ENCODE results near the gene GOLM1. TPM values are rescaled to one million over a fixed set of nuclear protein-coding genes. Genes with fewer than 3 reads are reported as not detected.

GOLM1 gene
- total RNA-seq, 5 donors from 2014 or later (not counting 1 experiment from before 2014, with no cell fraction given) = 0.75 to 2.4 (median 1.5) TPM

DNA sequence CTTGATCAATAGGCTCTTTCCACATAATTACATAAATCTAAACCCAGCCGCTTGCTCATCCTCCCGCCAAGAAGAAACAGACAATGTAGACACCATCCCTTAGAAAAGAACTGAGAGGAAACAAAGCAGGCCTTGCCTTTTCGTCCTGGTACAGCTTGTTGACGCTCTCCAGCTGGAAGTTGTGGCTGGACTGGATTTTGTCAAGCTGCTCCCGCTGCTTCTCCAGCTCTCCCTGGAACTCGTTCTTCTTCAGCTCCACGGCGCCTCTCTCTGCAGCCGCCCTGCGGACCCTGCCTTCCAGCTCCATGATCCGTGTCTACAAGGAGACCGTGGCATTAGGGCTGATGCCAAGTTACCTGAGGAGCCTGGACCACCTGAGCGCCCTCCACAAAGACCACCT is 22.1 kb downstream of the GOLM1 start:
- H3K9me3 ChIP-seq = no peaks in the 10 kb centered on the region
- DNase-seq (no peak), ATAC-seq (replicated peaks in 1 of 4) (no peak)
- no peak overlapping the region for H3K4me3 ChIP-seq (ENCODE audit: control insufficient read depth in 1 of 2, extremely low read depth in 1 of 2, low read length in 1 of 2)
- no peak overlapping the region for H3K27ac ChIP-seq (ENCODE audit: low read length)
- Mint-ChIP-seq H3K27ac (no peak overlapping the region), H3K36me3 (no peaks in the 10 kb centered on the region), H3K4me3 (no peak overlapping the region), H3K4me1 (no peaks in the 10 kb centered on the region), H3K9me3 (no peaks in the 10 kb centered on the region), H3K27me3 (no peaks in the 10 kb centered on the region)
- no peaks in the 10 kb centered on the region for H3K27me3 ChIP-seq (replicated peaks in 1 of 2; ENCODE audit: control insufficient read depth in 2 of 2, extremely low read depth in 1 of 2, insufficient read depth in 2 of 2, low read length in 1 of 2)
- 95% methylated on average over 12 of the region's 13 CpGs for WGBS (ENCODE audit: insufficient coverage)
- ChIA-PET POLR2A (interaction anchor here in 1 of 2 donors (0.6 kb wide), 1 partner anchor 1835 kb away, joined by 5 read pairs; no protein-coding TSS in a partner anchor), CTCF (no interaction called here)
- no peaks in the 10 kb centered on the region for H3K36me3 ChIP-seq (ENCODE audit: control insufficient read depth in 2 of 2, extremely low read depth in 1 of 2, insufficient read depth in 1 of 2, low read length in 1 of 2)
- no peaks in the 10 kb centered on the region for H3K4me1 ChIP-seq (ENCODE audit: control insufficient read depth in 1 of 2, extremely low read depth in 1 of 2, insufficient read depth in 2 of 2, low read length in 2 of 2)

GRCh38 chr9:86075132-86076109 is 23.9 kb downstream of the GOLM1 start:
- WGBS (ENCODE audit: insufficient coverage) = 33% methylated on average over 2 of the region's 12 CpGs
- DNase-seq (no peak), ATAC-seq (replicated peaks in 1 of 4) (no peak)
- Histone ChIP-seq H3K36me3 (ENCODE audit: control insufficient read depth in 2 of 2, extremely low read depth in 1 of 2, insufficient read depth in 1 of 2, low read length in 1 of 2) (no peaks in the 10 kb centered on the region), H3K27ac (ENCODE audit: low read length) (no peak overlapping the region), H3K27me3 (replicated peaks in 1 of 2; ENCODE audit: control insufficient read depth in 2 of 2, extremely low read depth in 1 of 2, insufficient read depth in 2 of 2, low read length in 1 of 2) (no peaks in the 10 kb centered on the region), H3K9me3 (no peaks in the 10 kb centered on the region), H3K4me3 (ENCODE audit: control insufficient read depth in 1 of 2, extremely low read depth in 1 of 2, low read length in 1 of 2) (no peak overlapping the region), H3K4me1 (ENCODE audit: control insufficient read depth in 1 of 2, extremely low read depth in 1 of 2, insufficient read depth in 2 of 2, low read length in 2 of 2) (no peaks in the 10 kb centered on the region)
- ChIA-PET CTCF (no interaction called here), POLR2A (no interaction called here)
- H3K27me3 Mint-ChIP-seq = no peaks in the 10 kb centered on the region
- H3K27ac Mint-ChIP-seq = no peak overlapping the region
- no peaks in the 10 kb centered on the region for H3K36me3 Mint-ChIP-seq
- no peaks in the 10 kb centered on the region for H3K4me1 Mint-ChIP-seq
- no peak overlapping the region for H3K4me3 Mint-ChIP-seq
- no peaks in the 10 kb centered on the region for H3K9me3 Mint-ChIP-seq

DNA sequence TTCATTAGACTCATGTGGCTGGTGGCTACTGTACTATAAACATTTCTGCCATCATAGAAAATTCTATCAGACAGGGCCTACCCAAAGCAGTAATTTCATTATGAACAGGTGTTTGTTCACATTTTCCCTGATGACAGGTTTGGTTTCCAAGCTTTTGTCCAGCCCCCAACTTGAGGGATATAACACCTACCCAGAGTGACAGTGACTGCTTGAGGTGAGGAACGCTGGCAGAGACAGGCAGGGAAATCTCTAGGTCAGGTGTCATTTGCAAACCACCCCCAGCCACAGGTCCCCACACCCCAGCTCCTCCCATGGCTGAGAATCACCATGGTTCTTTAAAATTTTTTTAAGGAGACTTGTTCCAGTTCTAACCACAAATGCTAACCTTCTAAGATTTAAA is 25.5 kb downstream of the GOLM1 start:
- H3K27me3 ChIP-seq (replicated peaks in 1 of 2; ENCODE audit: control insufficient read depth in 2 of 2, extremely low read depth in 1 of 2, insufficient read depth in 2 of 2, low read length in 1 of 2) = no peaks in the 10 kb centered on the region
- H3K4me3 ChIP-seq (ENCODE audit: control insufficient read depth in 1 of 2, extremely low read depth in 1 of 2, low read length in 1 of 2) = no peak overlapping the region
- no peaks in the 10 kb centered on the region for H3K27me3 Mint-ChIP-seq
- H3K4me3 Mint-ChIP-seq = no peak overlapping the region
- no peak for DNase-seq
- ATAC-seq (replicated peaks in 1 of 4) = no peak
- H3K4me1 ChIP-seq (ENCODE audit: control insufficient read depth in 1 of 2, extremely low read depth in 1 of 2, insufficient read depth in 2 of 2, low read length in 2 of 2) = no peaks in the 10 kb centered on the region
- H3K27ac ChIP-seq (ENCODE audit: low read length) = no peak overlapping the region
- H3K27ac Mint-ChIP-seq = no peak overlapping the region
- no peaks in the 10 kb centered on the region for H3K36me3 Mint-ChIP-seq
- ChIA-PET POLR2A (interaction anchor here in 1 of 2 donors (0.7 kb wide), 1 partner anchor 390 kb away, joined by 6 read pairs; no protein-coding TSS in a partner anchor), CTCF (interaction anchor here in 1 of 2 donors (0.7 kb wide), 1 partner anchor 65 kb away, joined by 5 read pairs; no protein-coding TSS in a partner anchor)
- H3K9me3 ChIP-seq = no peaks in the 10 kb centered on the region
- no peaks in the 10 kb centered on the region for H3K4me1 Mint-ChIP-seq
- no CpG with 5 or more reads among the region's 1 CpG for WGBS (ENCODE audit: insufficient coverage)
- H3K9me3 Mint-ChIP-seq = no peaks in the 10 kb centered on the region
- H3K36me3 ChIP-seq (ENCODE audit: control insufficient read depth in 2 of 2, extremely low read depth in 1 of 2, insufficient read depth in 1 of 2, low read length in 1 of 2) = no peaks in the 10 kb centered on the region

GRCh38 chr9:86072394-86072877 is 26.9 kb downstream of the GOLM1 start:
- Mint-ChIP-seq H3K36me3 (no peaks in the 10 kb centered on the region), H3K9me3 (no peaks in the 10 kb centered on the region), H3K4me3 (no peak overlapping the region), H3K27ac (no peak overlapping the region), H3K27me3 (no peaks in the 10 kb centered on the region), H3K4me1 (no peaks in the 10 kb centered on the region)
- DNase-seq (no peak), ATAC-seq (replicated peaks in 1 of 4) (no peak)
- Histone ChIP-seq H3K36me3 (ENCODE audit: control insufficient read depth in 2 of 2, extremely low read depth in 1 of 2, insufficient read depth in 1 of 2, low read length in 1 of 2) (no peaks in the 10 kb centered on the region), H3K9me3 (no peaks in the 10 kb centered on the region), H3K27ac (ENCODE audit: low read length) (no peak overlapping the region), H3K27me3 (replicated peaks in 1 of 2; ENCODE audit: control insufficient read depth in 2 of 2, extremely low read depth in 1 of 2, insufficient read depth in 2 of 2, low read length in 1 of 2) (no peaks in the 10 kb centered on the region), H3K4me1 (ENCODE audit: control insufficient read depth in 1 of 2, extremely low read depth in 1 of 2, insufficient read depth in 2 of 2, low read length in 2 of 2) (no peaks in the 10 kb centered on the region), H3K4me3 (ENCODE audit: control insufficient read depth in 1 of 2, extremely low read depth in 1 of 2, low read length in 1 of 2) (no peak overlapping the region)
- POLR2A ChIA-PET = no interaction called here
- no CpG with 5 or more reads among the region's 2 CpGs for WGBS (ENCODE audit: insufficient coverage)
- CTCF ChIA-PET = no interaction called here

- H3K36me3 Mint-ChIP-seq = no peaks in the 10 kb centered on the region
- H3K9me3 Mint-ChIP-seq = no peaks in the 10 kb centered on the region
- H3K4me3 ChIP-seq (ENCODE audit: control insufficient read depth in 1 of 2, extremely low read depth in 1 of 2, low read length in 1 of 2) = no peak overlapping the region
- no peak overlapping the region for H3K4me3 Mint-ChIP-seq
- H3K4me1 ChIP-seq (ENCODE audit: control insufficient read depth in 1 of 2, extremely low read depth in 1 of 2, insufficient read depth in 2 of 2, low read length in 2 of 2) = no peaks in the 10 kb centered on the region
- DNase-seq (no peak), ATAC-seq (replicated peaks in 1 of 4) (no peak)
- no peaks in the 10 kb centered on the region for H3K9me3 ChIP-seq
- POLR2A ChIA-PET = no interaction called here
- peaks cover 0 to 3% of the 10 kb centered on the region in 2 donors for H3K27me3 Mint-ChIP-seq
- H3K27ac Mint-ChIP-seq = no peak overlapping the region
- whole genome bisulfite sequencing (ENCODE audit: insufficient coverage) = 93% methylated on average over 1 of the region's 7 CpGs
- no peak overlapping the region for H3K27ac ChIP-seq (ENCODE audit: low read length)
- no peaks in the 10 kb centered on the region for H3K27me3 ChIP-seq (replicated peaks in 1 of 2; ENCODE audit: control insufficient read depth in 2 of 2, extremely low read depth in 1 of 2, insufficient read depth in 2 of 2, low read length in 1 of 2)
- H3K36me3 ChIP-seq (ENCODE audit: control insufficient read depth in 2 of 2, extremely low read depth in 1 of 2, insufficient read depth in 1 of 2, low read length in 1 of 2) = no peaks in the 10 kb centered on the region
- no peaks in the 10 kb centered on the region for H3K4me1 Mint-ChIP-seq
- CTCF ChIA-PET = interaction anchor here in 1 of 2 donors (0.6 kb wide), 1 partner anchor 201 kb away, joined by 3 read pairs; no protein-coding TSS in a partner anchor
Observed at GRCh38 chr9:86069206-86069869, 30.0 kb downstream of the GOLM1 start.

GRCh38 chr9:86064220-86064619 is 35.1 kb downstream of the GOLM1 start:
- Histone ChIP-seq H3K36me3 (ENCODE audit: control insufficient read depth in 2 of 2, extremely low read depth in 1 of 2, insufficient read depth in 1 of 2, low read length in 1 of 2) (no peaks in the 10 kb centered on the region), H3K27me3 (replicated peaks in 1 of 2; ENCODE audit: control insufficient read depth in 2 of 2, extremely low read depth in 1 of 2, insufficient read depth in 2 of 2, low read length in 1 of 2) (no peaks in the 10 kb centered on the region), H3K9me3 (no peaks in the 10 kb centered on the region), H3K4me1 (ENCODE audit: control insufficient read depth in 1 of 2, extremely low read depth in 1 of 2, insufficient read depth in 2 of 2, low read length in 2 of 2) (no peaks in the 10 kb centered on the region), H3K27ac (ENCODE audit: low read length) (no peak overlapping the region), H3K4me3 (ENCODE audit: control insufficient read depth in 1 of 2, extremely low read depth in 1 of 2, low read length in 1 of 2) (no peak overlapping the region)
- H3K27me3 Mint-ChIP-seq = peaks cover 4 to 13% of the 10 kb centered on the region in 2 donors
- WGBS (ENCODE audit: insufficient coverage) = 94% methylated on average over 2 of the region's 2 CpGs
- ATAC-seq (replicated peaks in 1 of 4) (no peak), DNase-seq (no peak)
- H3K4me1 Mint-ChIP-seq = no peaks in the 10 kb centered on the region
- CTCF ChIA-PET = no interaction called here
- H3K9me3 Mint-ChIP-seq = no peaks in the 10 kb centered on the region
- H3K4me3 Mint-ChIP-seq = no peak overlapping the region
- POLR2A ChIA-PET = no interaction called here
- no peak overlapping the region for H3K27ac Mint-ChIP-seq
- no peaks in the 10 kb centered on the region for H3K36me3 Mint-ChIP-seq

Measured in T-cell (primary cell).